SK-N-SH treated with all-trans-retinoic acid at 6 μM for 48 hours (cell line): ENCODE data around the gene SUGCT.

Source experiments
- CSRNP3 ChIP-seq: fragments of 250-450 bp; sonication (Bioruptor Pico); IDR thresholded peaks from 2 replicates; pipeline ENCODE4 v1.5.1; 2021; ENCODE audit warnings: mild to moderate bottlenecking, moderate library complexity
- POU6F1 ChIP-seq: fragments of 250-450 bp; sonication (Bioruptor Pico); IDR thresholded peaks from 2 replicates; pipeline ENCODE4 v1.8.0; 2021; ENCODE audit warnings: low read depth, mild to moderate bottlenecking, moderate library complexity, borderline replicate concordance
- SNAI2 ChIP-seq: fragments of 250-450 bp; sonication (Bioruptor Pico); IDR thresholded peaks from 2 replicates; pipeline ENCODE4 v1.5.0; 2020; ENCODE audit warnings: mild to moderate bottlenecking, moderate library complexity
- ZFP30 ChIP-seq: fragments of 450-650 bp; formaldehyde crosslinking; IDR thresholded peaks from 2 replicates; pipeline ENCODE4 v1.5.0; 2022; ENCODE audit warnings: mild to moderate bottlenecking, moderate library complexity
- ZNF565 ChIP-seq: fragments of 450-650 bp; formaldehyde crosslinking; conservative IDR thresholded peaks from 2 replicates; pipeline ENCODE4 v1.5.0; 2020; ENCODE audit warnings: low read depth, mild to moderate bottlenecking, moderate library complexity
- TF ChIP-seq, protein P1 (sequence below): fragments of 250-450 bp; sonication (Bioruptor Pico); IDR thresholded peaks from 2 replicates; pipeline ENCODE4 v1.5.1; 2020; ENCODE audit warnings: low read depth, mild to moderate bottlenecking, moderate library complexity

Gene SUGCT

GRCh38 chr7:40909346-40909980, 774.7 kb downstream of the SUGCT start (continued):
- TF ChIP-seq, protein P1, sequence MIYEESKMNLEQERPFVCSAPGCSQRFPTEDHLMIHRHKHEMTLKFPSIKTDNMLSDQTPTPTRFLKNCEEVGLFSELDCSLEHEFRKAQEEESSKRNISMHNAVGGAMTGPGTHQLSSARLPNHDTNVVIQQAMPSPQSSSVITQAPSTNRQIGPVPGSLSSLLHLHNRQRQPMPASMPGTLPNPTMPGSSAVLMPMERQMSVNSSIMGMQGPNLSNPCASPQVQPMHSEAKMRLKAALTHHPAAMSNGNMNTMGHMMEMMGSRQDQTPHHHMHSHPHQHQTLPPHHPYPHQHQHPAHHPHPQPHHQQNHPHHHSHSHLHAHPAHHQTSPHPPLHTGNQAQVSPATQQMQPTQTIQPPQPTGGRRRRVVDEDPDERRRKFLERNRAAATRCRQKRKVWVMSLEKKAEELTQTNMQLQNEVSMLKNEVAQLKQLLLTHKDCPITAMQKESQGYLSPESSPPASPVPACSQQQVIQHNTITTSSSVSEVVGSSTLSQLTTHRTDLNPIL (CRISPR knock-in tag), result no peak
- TF ChIP-seq ZFP30 (CRISPR knock-in tag) (no peak), CSRNP3 (no peak), SNAI2 (CRISPR knock-in tag) (no peak), ZNF565 (CRISPR knock-in tag) (no peak), POU6F1 (CRISPR knock-in tag) (no peak)
- TF ChIP-seq, all 23 proteins: peak for 0
